HG02840 (cell line): ENCODE results near the gene SYCN.
"Not testable (repeated sequence)": the region's sequence is repeated elsewhere in the genome, so short reads cannot be mapped to it uniquely, and the experiment has no call there.

Experiments
- ATAC-seq: cut with Tn5 transposase; IDR thresholded peaks from one replicate; pipeline ENCODE4 v1.9.1; 2021; ENCODE audit warnings: mild to moderate bottlenecking, moderate library complexity, moderate number of reproducible peaks; ENCODE audit not compliant: unreplicated experiment, low FRiP score

The SYCN gene

DNA sequence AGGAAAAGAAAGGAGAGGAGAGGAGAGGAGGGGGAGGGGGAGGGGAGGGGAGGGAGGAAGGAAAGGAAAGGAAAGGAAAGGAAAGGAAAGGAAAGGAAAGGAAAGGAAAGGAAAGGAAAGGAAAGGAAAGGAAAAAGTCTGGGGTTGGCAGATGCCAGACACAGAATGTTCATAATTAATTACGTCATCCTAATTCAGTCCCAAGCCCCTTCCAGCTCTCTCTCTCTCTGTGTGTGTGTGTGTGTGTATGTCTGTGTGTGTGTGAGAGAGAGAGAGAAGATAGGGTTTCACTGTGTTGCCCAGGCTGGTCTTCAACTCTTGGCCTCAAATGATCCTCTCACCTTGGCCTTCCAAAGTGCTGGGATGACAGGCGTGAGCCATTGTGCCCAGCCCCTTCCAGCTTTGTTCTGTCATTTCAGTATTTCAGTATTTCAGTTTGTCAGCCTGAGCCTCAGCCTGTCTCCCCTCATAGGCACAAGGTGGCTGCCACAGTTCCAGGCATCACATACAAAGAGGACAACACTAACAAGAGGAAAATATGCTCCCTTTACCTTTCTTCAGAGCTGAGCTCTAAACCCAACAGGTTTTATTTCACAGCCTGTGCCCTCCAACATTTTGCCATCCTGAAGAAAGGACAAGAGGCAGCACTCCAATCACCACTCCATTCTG lies 26.2 kb upstream of the SYCN start:
- no peak for ATAC-seq

GRCh38 chr19:39224910-39225309 lies 20.8 kb upstream of the SYCN start:
- ATAC-seq, result no peak

GRCh38 chr19:39223703-39224279 lies 19.7 kb upstream of the SYCN start:
- ATAC-seq, result no peak

DNA sequence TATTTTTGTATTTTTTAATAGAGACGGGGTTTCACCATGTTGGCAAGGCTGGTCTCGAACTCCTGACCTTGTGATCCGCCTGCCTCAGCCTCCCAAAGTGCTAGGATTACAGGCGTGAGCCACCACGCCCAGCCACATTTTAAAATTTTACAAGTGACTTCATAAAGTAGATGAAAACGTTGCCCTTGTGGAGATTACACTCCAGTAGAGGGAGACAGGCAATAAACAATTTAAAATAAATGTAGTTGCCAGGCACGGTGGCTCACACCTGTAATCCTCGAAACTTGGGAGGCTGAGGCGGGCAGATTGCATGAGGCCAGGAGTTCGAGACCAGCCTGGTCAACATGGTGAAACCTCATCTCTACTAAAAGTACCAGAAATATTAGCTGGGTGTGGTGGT lies 15.0 kb upstream of the SYCN start:
- ATAC-seq, result not testable (repeated sequence)

GRCh38 chr19:39218230-39219007 lies 14.4 kb upstream of the SYCN start:
- no peak for ATAC-seq

GRCh38 chr19:39217094-39217493 lies 13.0 kb upstream of the SYCN start:
- no peak for ATAC-seq

GRCh38 chr19:39215323-39215722 lies 11.3 kb upstream of the SYCN start:
- ATAC-seq, result not testable (repeated sequence)

DNA sequence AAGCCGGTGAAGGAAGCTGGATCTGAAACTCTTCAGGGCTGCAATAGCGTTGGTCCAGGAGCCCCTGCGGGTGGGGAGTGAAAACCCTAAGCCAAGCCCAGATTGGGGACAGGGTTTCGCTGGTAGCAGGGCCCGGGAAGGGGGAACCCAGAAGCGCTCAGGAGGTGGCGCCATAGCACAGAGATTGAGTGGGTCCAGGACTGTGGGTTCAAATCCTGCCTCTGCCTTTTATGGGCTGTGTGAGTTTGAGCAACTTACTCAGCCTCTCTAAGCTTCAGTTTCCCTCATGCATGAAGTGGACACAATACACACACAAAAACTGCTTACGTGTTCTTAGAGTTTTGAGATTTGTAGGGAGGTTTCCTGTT lies 8.3 kb upstream of the SYCN start:
- no peak for ATAC-seq

GRCh38 chr19:39211731-39212374 lies 7.8 kb upstream of the SYCN start:
- ATAC-seq, result no peak

GRCh38 chr19:39209196-39209595 lies 5.1 kb upstream of the SYCN start:
- ATAC-seq, result no peak

DNA sequence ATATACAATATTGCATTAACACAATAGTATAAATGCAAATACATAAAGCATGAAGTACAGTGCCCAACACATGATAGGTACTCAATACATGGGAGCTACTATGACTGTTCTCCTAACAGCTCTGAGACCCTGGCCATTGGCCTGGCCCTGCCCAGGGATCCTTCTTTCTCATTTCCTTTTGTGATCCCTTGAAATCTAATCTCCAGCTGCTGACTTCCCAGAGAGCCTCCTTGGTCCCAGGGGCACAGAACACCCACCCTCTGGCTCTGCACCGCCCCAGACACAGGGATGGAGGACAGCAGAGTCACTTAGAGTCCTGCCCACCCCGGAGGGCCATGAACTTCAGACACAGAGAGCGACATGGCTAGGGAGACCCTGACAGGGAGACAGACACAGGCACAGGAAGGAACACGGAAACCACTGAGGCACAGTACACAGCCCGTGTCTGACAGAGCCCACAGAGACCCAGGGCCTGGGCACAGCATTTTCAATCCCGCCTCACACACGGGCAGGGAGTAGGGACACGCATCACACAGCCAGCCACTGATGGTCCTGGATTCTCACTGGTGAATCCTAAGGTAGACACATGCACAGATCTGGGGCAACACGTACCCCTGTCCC lies 4.2 kb upstream of the SYCN start:
- ATAC-seq, result no peak

DNA sequence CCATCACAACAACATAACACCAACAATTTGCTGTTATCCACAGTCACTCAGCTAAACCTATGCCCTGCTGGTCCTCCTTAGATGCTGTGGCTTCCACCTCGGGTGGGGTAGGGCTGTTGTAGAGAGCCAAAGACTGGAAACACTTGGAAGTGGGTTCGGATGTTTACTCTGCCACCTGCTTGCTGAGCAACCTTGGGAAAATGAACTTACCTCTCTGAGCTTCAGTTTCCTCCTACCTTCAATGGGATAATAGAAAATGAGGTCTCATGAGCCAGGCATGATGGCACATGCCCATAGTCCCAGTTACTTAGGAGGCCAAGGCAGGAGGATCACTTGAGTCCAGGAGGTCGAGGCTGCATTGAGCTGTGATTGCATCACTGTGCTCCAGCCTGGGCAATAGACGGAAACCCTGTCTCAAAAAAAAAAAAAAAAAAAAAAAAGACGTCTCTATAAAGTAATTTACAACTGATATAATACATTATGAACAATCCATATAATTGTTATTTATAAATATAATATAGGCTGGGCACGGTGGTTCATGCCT lies 3.3 kb upstream of the SYCN start:
- ATAC-seq, result no peak

DNA sequence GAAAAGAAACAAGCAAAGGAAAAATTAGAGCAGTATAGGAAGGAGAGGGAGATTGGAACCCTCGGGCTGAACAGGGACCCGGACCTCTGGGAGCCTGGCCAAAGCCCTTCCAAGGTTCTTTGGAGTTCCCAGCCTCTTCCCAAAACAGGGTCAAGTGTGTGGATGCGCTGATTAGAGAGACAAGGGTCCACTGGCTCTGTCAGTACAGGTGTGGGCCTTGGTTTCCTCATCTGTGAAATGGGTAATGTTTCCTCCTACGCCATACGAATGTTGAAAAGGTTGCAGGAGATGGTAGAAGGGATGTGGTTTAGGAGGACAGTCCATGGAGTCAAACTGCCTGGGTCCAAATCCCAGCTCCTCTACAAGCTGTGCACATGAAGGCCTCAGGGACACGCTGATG lies 2.1 kb upstream of the SYCN start:
- ATAC-seq, result no peak

GRCh38 chr19:39205449-39205764 lies 1.3 kb upstream of the SYCN start:
- no peak for ATAC-seq

- no peak for ATAC-seq
Measured at GRCh38 chr19:39202998-39203355, 1.1 kb downstream of the SYCN start.

DNA sequence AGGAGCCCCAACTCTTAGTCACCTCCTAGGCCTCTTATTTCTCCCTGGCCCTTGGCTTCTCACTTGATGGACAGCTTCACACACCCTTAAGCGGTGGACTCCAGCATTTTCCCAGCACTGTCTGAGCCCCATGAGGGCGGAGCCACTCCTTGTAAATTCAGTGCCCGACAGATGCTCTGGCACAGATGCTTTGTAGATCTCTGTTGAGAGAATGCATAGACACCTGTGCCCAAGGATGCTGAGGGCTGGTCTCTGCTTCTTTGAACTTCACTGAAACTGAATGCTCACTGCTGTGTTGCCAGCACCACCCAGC lies 3.3 kb downstream of the SYCN start:
- ATAC-seq, result no peak

DNA sequence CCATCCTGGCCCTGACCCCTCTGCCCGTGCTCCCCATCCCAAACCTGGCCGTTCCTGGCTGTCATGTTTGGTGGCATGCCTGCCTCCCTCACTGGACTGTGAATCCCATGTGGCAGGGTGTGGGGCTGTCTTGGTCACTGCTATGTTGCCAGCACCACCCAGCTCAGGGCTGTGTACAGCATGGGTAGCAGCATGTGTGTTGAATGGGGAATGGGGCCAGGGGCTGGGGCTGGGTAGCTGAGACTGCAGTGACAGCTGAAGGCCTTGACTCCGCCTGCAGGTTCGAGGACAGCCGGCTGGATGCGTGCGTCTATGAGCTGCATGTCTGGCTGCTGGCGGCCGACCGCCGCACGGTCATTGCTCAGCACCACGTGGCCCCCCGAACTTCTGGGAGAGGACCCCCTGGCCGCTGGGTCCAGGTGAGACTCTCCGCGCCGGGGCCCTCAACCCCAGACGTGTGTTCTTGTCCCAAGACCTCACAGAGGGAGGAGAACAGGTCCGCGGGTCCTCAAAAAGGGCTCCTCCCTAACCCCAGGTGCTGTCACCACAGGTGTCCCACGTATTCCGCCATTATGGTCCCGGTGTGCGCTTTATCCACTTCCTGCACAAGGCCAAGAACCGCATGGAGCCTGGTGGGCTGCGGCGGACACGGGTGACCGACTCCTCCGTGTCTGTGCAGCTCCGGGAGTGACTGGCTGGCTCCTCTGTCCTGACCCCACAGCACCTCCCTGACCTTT lies 3.8 kb downstream of the SYCN start:
- no peak for ATAC-seq

DNA sequence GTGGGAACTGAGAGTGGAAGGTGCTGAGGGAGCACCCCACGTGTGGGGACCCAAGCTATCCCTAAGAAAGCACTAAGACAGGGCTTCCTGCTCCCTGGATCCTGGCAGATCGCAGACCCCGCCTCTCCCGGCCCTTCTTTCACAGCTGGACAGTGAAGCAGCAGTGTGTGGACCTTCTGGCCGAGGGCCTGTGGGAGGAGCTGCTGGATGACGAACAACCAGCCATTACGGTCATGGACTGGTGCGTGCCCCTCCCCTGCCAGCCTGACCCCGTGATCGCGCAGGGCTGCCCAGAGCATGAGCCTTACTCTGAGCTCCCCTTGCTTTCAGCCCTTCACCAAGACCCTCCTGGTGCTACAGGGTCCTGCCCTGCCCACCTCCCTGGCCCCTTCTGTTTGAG lies 5.0 kb downstream of the SYCN start:
- no peak for ATAC-seq

- ATAC-seq, result no peak
Measured at GRCh38 chr19:39197808-39198207, 6.3 kb downstream of the SYCN start.

DNA sequence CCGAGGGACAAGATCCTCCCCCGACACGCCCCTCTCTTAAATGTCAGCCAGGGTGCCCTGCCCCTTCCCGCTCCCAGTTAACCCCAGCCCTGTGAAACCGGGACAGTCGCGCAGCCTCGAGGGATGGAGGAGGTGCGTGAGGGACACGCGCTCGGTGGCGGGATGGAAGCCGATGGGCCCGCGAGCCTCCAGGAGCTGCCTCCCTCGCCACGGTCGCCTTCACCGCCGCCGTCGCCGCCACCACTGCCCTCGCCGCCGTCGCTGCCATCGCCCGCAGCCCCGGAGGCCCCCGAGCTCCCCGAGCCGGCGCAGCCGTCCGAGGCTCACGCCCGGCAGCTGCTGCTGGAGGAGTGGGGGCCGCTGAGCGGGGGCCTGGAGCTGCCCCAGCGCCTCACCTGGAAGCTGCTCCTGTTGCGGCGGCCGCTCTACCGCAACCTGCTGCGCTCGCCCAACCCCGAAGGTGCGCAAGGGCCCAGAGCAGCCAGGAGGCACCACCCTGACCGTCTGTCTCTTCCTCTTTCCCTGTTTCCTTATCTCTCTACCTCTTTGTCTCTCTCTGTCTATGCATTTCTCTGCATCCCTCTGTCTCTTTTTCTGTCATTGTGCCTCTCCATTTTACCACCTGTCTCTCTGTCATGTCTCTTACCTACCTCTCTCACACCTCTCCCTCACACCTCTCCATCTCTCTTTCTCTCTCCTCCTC lies 7.1 kb downstream of the SYCN start, which contains the start of gene NCCRP1:
Gene NCCRP1 (plus strand): TSS at position 105 of the 703 bp plus-strand sequence. CDS start 19 bp downstream, at position 124.
- ATAC-seq, result no peak
